ENCODE measurements around the gene PHF3.
A peak's percentile ranks its signal among the peaks of the same experiment; 100 is the strongest.

The PHF3 gene

DNA sequence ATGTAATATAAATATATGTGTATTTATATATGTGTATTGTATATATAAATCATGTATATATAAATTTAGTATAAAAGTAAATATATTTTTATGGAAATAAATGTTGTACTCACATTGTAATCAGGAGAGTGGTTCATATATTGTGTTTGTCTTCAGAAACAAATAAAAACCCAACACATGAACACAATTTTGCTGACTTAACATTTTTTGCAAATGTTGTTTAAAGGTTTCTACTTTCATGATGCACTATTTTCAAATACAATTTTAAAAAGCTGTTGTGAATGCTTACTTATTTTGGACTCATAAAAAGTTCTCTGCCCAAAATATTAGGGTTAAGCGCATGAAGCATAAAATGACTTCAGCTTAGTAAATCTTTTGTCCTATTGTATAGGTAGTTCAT is 24.0 kb upstream of the PHF3 start:
- no peak overlapping the region for H3K4me3 ChIP-seq (ENCODE audit: low read depth, low read length)
- DNase-seq (ENCODE audit: low read depth): no peak
- TF ChIP-seq, protein P1, sequence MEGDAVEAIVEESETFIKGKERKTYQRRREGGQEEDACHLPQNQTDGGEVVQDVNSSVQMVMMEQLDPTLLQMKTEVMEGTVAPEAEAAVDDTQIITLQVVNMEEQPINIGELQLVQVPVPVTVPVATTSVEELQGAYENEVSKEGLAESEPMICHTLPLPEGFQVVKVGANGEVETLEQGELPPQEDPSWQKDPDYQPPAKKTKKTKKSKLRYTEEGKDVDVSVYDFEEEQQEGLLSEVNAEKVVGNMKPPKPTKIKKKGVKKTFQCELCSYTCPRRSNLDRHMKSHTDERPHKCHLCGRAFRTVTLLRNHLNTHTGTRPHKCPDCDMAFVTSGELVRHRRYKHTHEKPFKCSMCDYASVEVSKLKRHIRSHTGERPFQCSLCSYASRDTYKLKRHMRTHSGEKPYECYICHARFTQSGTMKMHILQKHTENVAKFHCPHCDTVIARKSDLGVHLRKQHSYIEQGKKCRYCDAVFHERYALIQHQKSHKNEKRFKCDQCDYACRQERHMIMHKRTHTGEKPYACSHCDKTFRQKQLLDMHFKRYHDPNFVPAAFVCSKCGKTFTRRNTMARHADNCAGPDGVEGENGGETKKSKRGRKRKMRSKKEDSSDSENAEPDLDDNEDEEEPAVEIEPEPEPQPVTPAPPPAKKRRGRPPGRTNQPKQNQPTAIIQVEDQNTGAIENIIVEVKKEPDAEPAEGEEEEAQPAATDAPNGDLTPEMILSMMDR (IDR thresholded peaks at IDR 0.05; ENCODE audit: low read depth, low read length): no peak
- TF ChIP-seq MYC (IDR thresholded peaks at IDR 0.05; ENCODE audit: low read depth, low read length): no peak
- TF ChIP-seq POLR2A (IDR thresholded peaks at IDR 0.05; ENCODE audit: extremely low read depth, insufficient read length): no peak
- TF ChIP-seq, protein P2, sequence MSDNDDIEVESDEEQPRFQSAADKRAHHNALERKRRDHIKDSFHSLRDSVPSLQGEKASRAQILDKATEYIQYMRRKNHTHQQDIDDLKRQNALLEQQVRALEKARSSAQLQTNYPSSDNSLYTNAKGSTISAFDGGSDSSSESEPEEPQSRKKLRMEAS (IDR thresholded peaks at IDR 0.05; ENCODE audit: low read depth, low read length): no peak

DNA sequence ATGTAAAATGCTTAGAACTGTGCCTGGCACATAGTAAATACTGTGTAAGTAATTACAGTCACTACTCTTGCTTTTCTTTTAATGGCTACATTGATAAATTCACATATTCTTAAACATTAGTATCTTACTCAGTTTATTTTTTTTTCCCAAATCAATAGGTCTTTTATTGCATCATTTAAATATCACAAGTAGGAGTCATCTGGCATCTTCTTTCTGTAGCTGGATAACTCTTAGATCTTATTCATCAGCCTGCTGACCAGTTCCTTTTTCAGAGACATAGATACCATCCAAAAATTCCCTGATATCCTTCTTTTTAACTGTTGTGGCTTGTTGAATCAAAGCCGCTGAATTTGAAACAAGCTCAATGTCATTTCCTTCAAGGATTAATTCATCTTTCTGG is 20.0 kb upstream of the PHF3 start:
- no peak for DNase-seq (ENCODE audit: low read depth)
- H3K4me3 ChIP-seq (ENCODE audit: low read depth, low read length): no peak overlapping the region
- TF ChIP-seq, protein P2 (IDR thresholded peaks at IDR 0.05; ENCODE audit: low read depth, low read length): no peak
- no peak for TF ChIP-seq POLR2A (IDR thresholded peaks at IDR 0.05; ENCODE audit: extremely low read depth, insufficient read length)
- TF ChIP-seq, protein P1 (IDR thresholded peaks at IDR 0.05; ENCODE audit: low read depth, low read length): no peak
- TF ChIP-seq MYC (IDR thresholded peaks at IDR 0.05; ENCODE audit: low read depth, low read length): no peak

DNA sequence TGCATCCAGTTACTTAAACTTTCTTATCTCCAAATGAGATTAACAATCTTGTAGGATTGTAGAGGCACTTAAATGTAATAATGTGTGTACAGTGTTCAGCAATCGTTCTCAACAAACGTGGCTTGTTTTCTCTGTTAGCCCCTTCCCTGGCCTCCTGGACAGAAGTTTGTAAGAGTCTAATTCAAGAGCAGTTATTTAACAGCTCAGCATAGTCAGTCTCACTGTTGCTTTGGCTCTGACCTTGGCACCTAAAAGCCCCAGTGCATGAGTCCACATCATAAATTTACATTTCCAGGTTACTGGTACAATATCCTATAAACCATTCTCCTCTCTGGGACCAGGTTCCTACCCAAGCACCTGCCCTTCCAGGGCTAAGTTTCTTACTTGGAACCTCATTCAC is 11.5 kb upstream of the PHF3 start:
- TF ChIP-seq, protein P2 (IDR thresholded peaks at IDR 0.05; ENCODE audit: low read depth, low read length): no peak
- TF ChIP-seq POLR2A (IDR thresholded peaks at IDR 0.05; ENCODE audit: extremely low read depth, insufficient read length): no peak
- TF ChIP-seq, protein P1 (IDR thresholded peaks at IDR 0.05; ENCODE audit: low read depth, low read length): no peak
- TF ChIP-seq MYC (IDR thresholded peaks at IDR 0.05; ENCODE audit: low read depth, low read length): no peak
- no peak for DNase-seq (ENCODE audit: low read depth)
- no peak overlapping the region for H3K4me3 ChIP-seq (ENCODE audit: low read depth, low read length)

DNA sequence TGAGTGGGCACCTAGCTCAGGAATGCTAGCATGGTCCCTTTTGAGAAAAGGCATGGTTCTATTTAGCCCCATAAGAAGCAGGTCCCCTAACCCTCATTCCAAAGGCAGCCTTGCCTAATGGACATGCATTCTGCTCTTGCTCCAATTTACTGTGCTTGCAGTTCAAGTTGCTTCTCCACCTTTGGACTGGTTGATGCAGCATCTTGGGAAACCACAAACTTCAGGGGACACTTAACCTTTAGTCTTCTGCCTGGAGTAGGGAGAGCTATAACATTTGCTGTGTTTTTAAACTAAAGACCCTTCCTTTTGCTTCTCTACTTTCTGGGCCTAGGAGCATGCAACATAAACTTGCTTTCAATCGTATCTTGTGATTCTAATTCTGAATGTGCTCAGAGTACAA is 5.1 kb upstream of the PHF3 start:
- TF ChIP-seq MYC (IDR thresholded peaks at IDR 0.05; ENCODE audit: low read depth, low read length) (no peak), POLR2A (IDR thresholded peaks at IDR 0.05; ENCODE audit: extremely low read depth, insufficient read length) (no peak)
- TF ChIP-seq, protein P2 (IDR thresholded peaks at IDR 0.05; ENCODE audit: low read depth, low read length): no peak
- TF ChIP-seq, protein P1 (IDR thresholded peaks at IDR 0.05; ENCODE audit: low read depth, low read length): no peak
- no peak overlapping the region for H3K4me3 ChIP-seq (ENCODE audit: low read depth, low read length)
- DNase-seq (ENCODE audit: low read depth): no peak

DNA sequence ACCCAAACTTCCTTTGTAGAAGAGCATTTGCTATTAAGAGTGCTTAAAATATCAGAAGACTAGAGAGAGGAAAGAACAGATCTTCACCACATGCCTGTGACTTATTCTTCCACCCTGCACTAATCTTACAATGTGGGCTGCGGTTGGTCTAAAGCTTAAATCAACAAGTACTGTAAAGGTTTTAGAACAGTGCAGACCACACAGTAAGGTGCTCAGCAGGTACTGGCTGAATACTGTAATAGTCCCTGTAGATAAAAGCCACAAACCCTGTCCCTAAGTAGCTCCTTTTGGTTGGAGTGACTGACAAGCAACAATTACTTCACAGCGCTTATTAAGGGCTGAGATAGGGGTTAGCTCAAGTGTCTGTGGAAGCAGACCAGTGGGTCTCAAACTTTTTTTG is 972 bp upstream of the PHF3 start:
- no peak for DNase-seq (ENCODE audit: low read depth)
- no peak for TF ChIP-seq MYC (IDR thresholded peaks at IDR 0.05; ENCODE audit: low read depth, low read length)
- TF ChIP-seq POLR2A (IDR thresholded peaks at IDR 0.05; ENCODE audit: extremely low read depth, insufficient read length): no peak
- TF ChIP-seq, protein P1 (IDR thresholded peaks at IDR 0.05; ENCODE audit: low read depth, low read length): no peak
- TF ChIP-seq, protein P2 (IDR thresholded peaks at IDR 0.05; ENCODE audit: low read depth, low read length): no peak
- no peak overlapping the region for H3K4me3 ChIP-seq (ENCODE audit: low read depth, low read length)

DNA sequence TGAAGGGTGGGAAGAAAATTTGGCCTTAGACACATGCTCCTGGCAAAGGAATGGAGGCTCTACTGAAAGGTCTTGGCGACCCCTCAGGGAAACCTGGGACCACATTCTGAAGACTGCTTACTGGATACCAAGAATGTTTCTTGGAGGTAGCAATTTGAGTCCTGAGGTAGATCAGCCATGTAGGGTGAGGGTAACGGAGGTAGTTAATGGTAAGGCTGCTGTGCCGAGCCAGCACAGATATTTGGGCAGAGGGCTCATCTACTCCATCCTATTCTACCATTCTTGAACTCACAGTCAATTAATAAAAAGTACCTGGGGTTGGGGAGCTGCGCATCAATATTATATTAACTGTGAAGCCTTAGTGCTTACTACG is 401 bp upstream of the PHF3 start:
- no peak for DNase-seq (ENCODE audit: low read depth)
- TF ChIP-seq MYC (IDR thresholded peaks at IDR 0.05; ENCODE audit: low read depth, low read length) (no peak), POLR2A (IDR thresholded peaks at IDR 0.05; ENCODE audit: extremely low read depth, insufficient read length) (no peak)
- TF ChIP-seq, protein P1 (IDR thresholded peaks at IDR 0.05; ENCODE audit: low read depth, low read length): no peak
- TF ChIP-seq, protein P2 (IDR thresholded peaks at IDR 0.05; ENCODE audit: low read depth, low read length): no peak
- peak overlapping the region; percentile 73 for H3K4me3 ChIP-seq (ENCODE audit: low read depth, low read length)
